Measurements from ENCODE around the gene RNF217. TPM values are rescaled to one million over a fixed set of nuclear protein-coding genes. Genes with fewer than 3 reads are reported as not detected.

Gene RNF217
- total and polyA plus RNA-seq, 8 donors = 1.9 to 32.7 (median 11.2) TPM

GRCh38 chr6:124995131-124995530 lies 32.9 kb downstream of the RNF217 start:
- no peak overlapping the region for H3K27ac ChIP-seq
- no peaks in the 10 kb centered on the region for H3K27me3 ChIP-seq
- TF ChIP-seq POLR2AphosphoS5 (IDR thresholded peaks at IDR 0.05) (no peak), EP300 (IDR thresholded peaks at IDR 0.05) (no peak), POLR2A (IDR thresholded peaks at IDR 0.05) (no peak), CTCF (IDR thresholded peaks at IDR 0.05) (no peak)
- no peak for DNase-seq
- peaks cover 0 to 25% (median 12%) of the 10 kb centered on the region in 4 donors for H3K4me1 ChIP-seq
- H3K4me3 ChIP-seq = no peak overlapping the region
- intact Hi-C loops (cut with DNase I; ENCODE audit: low total_unique reads) = no loop called here
- no peaks in the 10 kb centered on the region for H3K9me3 ChIP-seq
- H3K36me3 ChIP-seq = no peaks in the 10 kb centered on the region

- 91 to 95% (median 93%) methylated on average over 8 of the region's 8 CpGs for WGBS, 5 donors
- no peaks in the 10 kb centered on the region for H3K27me3 ChIP-seq
- no peak overlapping the region for H3K4me3 ChIP-seq
- peaks cover 0 to 25% (median 12%) of the 10 kb centered on the region in 4 donors for H3K4me1 ChIP-seq
- intact Hi-C loops (cut with DNase I; ENCODE audit: low total_unique reads) = no loop called here
- DNase-seq = no peak
- H3K27ac ChIP-seq = no peak overlapping the region
- TF ChIP-seq EP300 (IDR thresholded peaks at IDR 0.05) = no peak
- TF ChIP-seq CTCF (IDR thresholded peaks at IDR 0.05) = no peak
- TF ChIP-seq POLR2A (IDR thresholded peaks at IDR 0.05) = no peak
- TF ChIP-seq POLR2AphosphoS5 (IDR thresholded peaks at IDR 0.05) = no peak
- no peaks in the 10 kb centered on the region for H3K9me3 ChIP-seq
- no peaks in the 10 kb centered on the region for H3K36me3 ChIP-seq
Observed at GRCh38 chr6:124995645-124996325, 33.5 kb downstream of the RNF217 start.

GRCh38 chr6:124996411-124996810 lies 34.2 kb downstream of the RNF217 start:
- Histone ChIP-seq H3K27me3 (no peaks in the 10 kb centered on the region), H3K36me3 (no peaks in the 10 kb centered on the region), H3K9me3 (no peaks in the 10 kb centered on the region), H3K27ac (no peak overlapping the region), H3K4me1 (peaks cover 0 to 27% (median 13%) of the 10 kb centered on the region in 4 donors), H3K4me3 (no peak overlapping the region)
- DNase-seq = no peak
- TF ChIP-seq CTCF (IDR thresholded peaks at IDR 0.05) = no peak
- TF ChIP-seq POLR2A (IDR thresholded peaks at IDR 0.05) = no peak
- no peak for TF ChIP-seq POLR2AphosphoS5 (IDR thresholded peaks at IDR 0.05)
- TF ChIP-seq EP300 (IDR thresholded peaks at IDR 0.05) = no peak
- intact Hi-C loops (cut with DNase I; ENCODE audit: low total_unique reads) = no loop called here

- Histone ChIP-seq H3K27ac (no peak overlapping the region), H3K36me3 (no peaks in the 10 kb centered on the region), H3K9me3 (no peaks in the 10 kb centered on the region), H3K27me3 (no peaks in the 10 kb centered on the region), H3K4me1 (peaks cover 5 to 36% (median 20%) of the 10 kb centered on the region in 4 donors), H3K4me3 (no peak overlapping the region)
- DNase-seq = no peak
- intact Hi-C loops (cut with DNase I; ENCODE audit: low total_unique reads) = no loop called here
- no peak for TF ChIP-seq EP300 (IDR thresholded peaks at IDR 0.05)
- TF ChIP-seq POLR2AphosphoS5 (IDR thresholded peaks at IDR 0.05) = no peak
- no peak for TF ChIP-seq CTCF (IDR thresholded peaks at IDR 0.05)
- TF ChIP-seq POLR2A (IDR thresholded peaks at IDR 0.05) = no peak
- 77 to 90% (median 85%) methylated on average over 8 of the region's 8 CpGs for WGBS, 5 donors
Observed at GRCh38 chr6:124997196-124997875, 35.1 kb downstream of the RNF217 start.
